ENCODE data around the gene TBX1. TPM values are rescaled to one million over a fixed set of nuclear protein-coding genes. Genes with fewer than 3 reads are reported as not detected.

The TBX1 gene
- total RNA-seq, 1 experiment from 2014 or later: 12.8 TPM

- Mint-ChIP-seq H3K4me3 (no peak overlapping the region), H3K4me1 (peaks cover 19% of the 10 kb centered on the region), H3K27me3 (ENCODE audit: low read depth) (peaks cover 71% of the 10 kb centered on the region), H3K9me3 (no peaks in the 10 kb centered on the region), H3K27ac (no peak overlapping the region), H3K36me3 (peaks cover 10% of the 10 kb centered on the region)
- ATAC-seq (no peak), DNase-seq (ENCODE audit: low spot score) (no peak)
- ChIA-PET CTCF (interaction anchor here (1.1 to 3.8 kb wide), 8 partner anchors 11 to 194 kb away, joined by 3 to 63 read pairs (median 10); no protein-coding TSS in a partner anchor), POLR2A (no interaction called here)
- TF ChIP-seq MAX (CRISPR knock-in tag; IDR thresholded peaks at IDR 0.05): no peak
Measured at GRCh38 chr22:19716041-19716828, 44.3 kb upstream of the TBX1 start.

GRCh38 chr22:19716829-19717105 lies 43.8 kb upstream of the TBX1 start:
- Mint-ChIP-seq H3K27me3 (ENCODE audit: low read depth) (peaks cover 77% of the 10 kb centered on the region), H3K9me3 (no peaks in the 10 kb centered on the region), H3K27ac (no peak overlapping the region), H3K4me3 (no peak overlapping the region), H3K36me3 (peaks cover 10% of the 10 kb centered on the region), H3K4me1 (peaks cover 21% of the 10 kb centered on the region)
- DNase-seq (ENCODE audit: low spot score): no peak
- no peak for ATAC-seq
- ChIA-PET CTCF (interaction anchor here (0.6 to 3.8 kb wide), 8 partner anchors 12 to 85 kb away, joined by 3 to 63 read pairs (median 10); no protein-coding TSS in a partner anchor), POLR2A (no interaction called here)
- no peak for TF ChIP-seq TP53 (CRISPR knock-in tag; IDR thresholded peaks at IDR 0.05)
- no peak for TF ChIP-seq ATF6 (CRISPR knock-in tag; IDR thresholded peaks at IDR 0.05)
- TF ChIP-seq MAX (CRISPR knock-in tag; IDR thresholded peaks at IDR 0.05): no peak
- TF ChIP-seq USF2 (CRISPR knock-in tag; IDR thresholded peaks at IDR 0.05): no peak
- no peak for TF ChIP-seq ZNF317 (CRISPR knock-in tag; IDR thresholded peaks at IDR 0.05; ENCODE audit: borderline replicate concordance, low read depth)
- no peak for TF ChIP-seq JAZF1 (CRISPR knock-in tag; IDR thresholded peaks at IDR 0.05)
- no peak for TF ChIP-seq FOXJ3 (CRISPR knock-in tag; IDR thresholded peaks at IDR 0.05; ENCODE audit: borderline replicate concordance)
- no peak for TF ChIP-seq CREM (CRISPR knock-in tag; IDR thresholded peaks at IDR 0.05)
- TF ChIP-seq ZNF512 (CRISPR knock-in tag; IDR thresholded peaks at IDR 0.05; ENCODE audit: borderline replicate concordance): no peak

GRCh38 chr22:19717181-19717580 lies 43.4 kb upstream of the TBX1 start:
- H3K27me3 Mint-ChIP-seq (ENCODE audit: low read depth): peaks cover 80% of the 10 kb centered on the region
- peaks cover 10% of the 10 kb centered on the region for H3K36me3 Mint-ChIP-seq
- no peak for TF ChIP-seq ETV6 (CRISPR knock-in tag; IDR thresholded peaks at IDR 0.05)
- no peak for TF ChIP-seq E2F5 (CRISPR knock-in tag; IDR thresholded peaks at IDR 0.05)
- TF ChIP-seq HMGA2 (CRISPR knock-in tag; IDR thresholded peaks at IDR 0.05): no peak
- no peak for TF ChIP-seq ESRRA (CRISPR knock-in tag; IDR thresholded peaks at IDR 0.05; ENCODE audit: borderline replicate concordance)
- TF ChIP-seq ZNF121 (CRISPR knock-in tag; IDR thresholded peaks at IDR 0.05): no peak
- no peak for TF ChIP-seq ZSCAN18 (CRISPR knock-in tag; IDR thresholded peaks at IDR 0.05)
- TF ChIP-seq ZBTB21 (CRISPR knock-in tag; IDR thresholded peaks at IDR 0.05; ENCODE audit: borderline replicate concordance): no peak
- no peak for TF ChIP-seq PRDM15 (CRISPR knock-in tag; IDR thresholded peaks at IDR 0.05)
- TF ChIP-seq MYBL2 (CRISPR knock-in tag; IDR thresholded peaks at IDR 0.05): no peak
- TF ChIP-seq ZNF219 (CRISPR knock-in tag; IDR thresholded peaks at IDR 0.05; ENCODE audit: borderline replicate concordance): no peak
- TF ChIP-seq JAZF1 (CRISPR knock-in tag; IDR thresholded peaks at IDR 0.05): no peak
- H3K4me3 Mint-ChIP-seq: no peak overlapping the region
- H3K27ac Mint-ChIP-seq: no peak overlapping the region
- ChIA-PET POLR2A (no interaction called here), CTCF (interaction anchor here (0.6 to 3.8 kb wide), 11 partner anchors 12 to 193 kb away, joined by 3 to 63 read pairs (median 3); no protein-coding TSS in a partner anchor)
- no peaks in the 10 kb centered on the region for H3K9me3 Mint-ChIP-seq
- H3K4me1 Mint-ChIP-seq: peaks cover 19% of the 10 kb centered on the region
- DNase-seq (ENCODE audit: low spot score) (no peak), ATAC-seq (no peak)

Measured in WTC11 (cell line).